Mammary epithelial cell (primary cell): ENCODE measurements around the gene TINAGL1.

ENCODE experiments used
- EZH2 ChIP-seq: IDR thresholded peaks from 2 replicates; pipeline ENCODE4 v1.6.1; 2012; ENCODE audit warnings: low read length, inconsistent platforms, borderline replicate concordance
- TF ChIP-seq, protein P1 (sequence below), 2 donors: IDR thresholded peaks in 1 of 2; conservative IDR thresholded peaks in 1 of 2; 2 replicates each; pipeline ENCODE4 v1.5.1; 2011 to 2012; ENCODE audit warnings: inconsistent platforms in 2 of 2, low read length in 2 of 2, mild to moderate bottlenecking in 2 of 2, control low read depth in 1 of 2, low read depth in 1 of 2; ENCODE audit not compliant: insufficient read depth in 1 of 2; ENCODE audit errors: extremely low read depth in 1 of 2

DNA sequence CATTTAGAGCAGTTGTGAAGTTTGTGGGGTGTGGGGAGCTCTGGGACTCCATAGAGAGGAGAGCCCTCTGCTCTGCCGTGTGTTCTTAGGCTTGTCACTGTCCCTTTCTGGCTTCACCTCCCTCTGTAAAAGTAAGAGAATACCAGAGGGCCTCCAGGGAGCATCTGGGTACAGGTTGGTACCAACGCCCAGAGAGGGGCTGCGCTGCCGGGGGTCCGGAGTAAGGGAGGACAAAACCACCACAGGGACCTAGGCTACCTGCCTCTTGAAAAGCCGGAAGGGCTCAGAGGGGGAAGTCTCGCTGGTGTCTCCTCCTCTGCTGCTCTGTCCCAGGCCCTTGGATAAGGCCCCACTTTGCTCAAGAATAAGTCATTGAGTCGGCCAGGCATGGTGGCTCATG is 3.1 kb upstream of the TINAGL1 start:
- TF ChIP-seq, protein P1, sequence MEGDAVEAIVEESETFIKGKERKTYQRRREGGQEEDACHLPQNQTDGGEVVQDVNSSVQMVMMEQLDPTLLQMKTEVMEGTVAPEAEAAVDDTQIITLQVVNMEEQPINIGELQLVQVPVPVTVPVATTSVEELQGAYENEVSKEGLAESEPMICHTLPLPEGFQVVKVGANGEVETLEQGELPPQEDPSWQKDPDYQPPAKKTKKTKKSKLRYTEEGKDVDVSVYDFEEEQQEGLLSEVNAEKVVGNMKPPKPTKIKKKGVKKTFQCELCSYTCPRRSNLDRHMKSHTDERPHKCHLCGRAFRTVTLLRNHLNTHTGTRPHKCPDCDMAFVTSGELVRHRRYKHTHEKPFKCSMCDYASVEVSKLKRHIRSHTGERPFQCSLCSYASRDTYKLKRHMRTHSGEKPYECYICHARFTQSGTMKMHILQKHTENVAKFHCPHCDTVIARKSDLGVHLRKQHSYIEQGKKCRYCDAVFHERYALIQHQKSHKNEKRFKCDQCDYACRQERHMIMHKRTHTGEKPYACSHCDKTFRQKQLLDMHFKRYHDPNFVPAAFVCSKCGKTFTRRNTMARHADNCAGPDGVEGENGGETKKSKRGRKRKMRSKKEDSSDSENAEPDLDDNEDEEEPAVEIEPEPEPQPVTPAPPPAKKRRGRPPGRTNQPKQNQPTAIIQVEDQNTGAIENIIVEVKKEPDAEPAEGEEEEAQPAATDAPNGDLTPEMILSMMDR (conservative IDR thresholded peaks at IDR 0.05 in 1 of 2, IDR thresholded peaks at IDR 0.05 in 1 of 2; ENCODE audit: extremely low read depth in 1 of 2, insufficient read depth in 1 of 2, low read depth in 1 of 2, low read length in 2 of 2), result no peak
- no peak for TF ChIP-seq EZH2
